Dermis blood vessel endothelial cell (primary cell): Measurements from ENCODE around the gene SLC38A10. TPM values are rescaled to one million over a fixed set of nuclear protein-coding genes. Genes with fewer than 3 reads are reported as not detected.

Experiments used
- DNase-seq: peaks from one replicate; pipeline ENCODE4 v3.0.0; 2010
- total RNA-seq: library from RNA; depleted of rRNA; stranded (reverse); fragments of >200 nt; gene quantifications from 2 replicates; pipeline ENCODE4 v1.2.3, GENCODE V29; 2014

The SLC38A10 gene
- total RNA-seq, 1 donor from 2014 or later = 101 TPM

- DNase-seq = no peak
Observed at GRCh38 chr17:81200201-81200600, 94.9 kb downstream of the SLC38A10 start.

GRCh38 chr17:81199482-81199830 lies 95.7 kb downstream of the SLC38A10 start:
- no peak for DNase-seq

- no peak for DNase-seq
Observed at GRCh38 chr17:81198826-81199481, 96.2 kb downstream of the SLC38A10 start.

GRCh38 chr17:81197831-81198490 lies 97.1 kb downstream of the SLC38A10 start:
- DNase-seq = no peak

GRCh38 chr17:81197409-81197795 lies 97.7 kb downstream of the SLC38A10 start:
- DNase-seq = no peak

- peak; percentile 76 for DNase-seq
Observed at GRCh38 chr17:81196505-81197408, 98.3 kb downstream of the SLC38A10 start.

GRCh38 chr17:81195941-81196495 lies 99.1 kb downstream of the SLC38A10 start:
- DNase-seq = no peak

Other genes starting within 250 kb of the SLC38A10 start
- not detected in 2 replicates for gene PVALEF, start 129.8 kb downstream of the SLC38A10 start, total RNA-seq
- gene AATK, start 129.1 kb downstream of the SLC38A10 start, total RNA-seq = 4.0 and 4.1 TPM in 2 replicates
- gene CEP131, start 72.3 kb downstream of the SLC38A10 start, total RNA-seq = 11.3 and 12.3 TPM in 2 replicates
- 12.1 and 24.5 TPM in 2 replicates for gene TEPSIN, start 56.3 kb downstream of the SLC38A10 start, total RNA-seq
- 18.4 and 26.9 TPM in 2 replicates for gene NDUFAF8, start 56.0 kb downstream of the SLC38A10 start, total RNA-seq
- 4.8 and 19.3 TPM in 2 replicates for gene BAHCC1, start 100.2 kb upstream of the SLC38A10 start, total RNA-seq
- gene ACTG1, start 217.5 kb upstream of the SLC38A10 start, total RNA-seq = 6,291 and 7,288 TPM in 2 replicates
- gene FSCN2, start 233.1 kb upstream of the SLC38A10 start, total RNA-seq = 0.42 and 1.0 TPM in 2 replicates